Measurements from ENCODE around the gene SRPX.

The SRPX gene

DNA sequence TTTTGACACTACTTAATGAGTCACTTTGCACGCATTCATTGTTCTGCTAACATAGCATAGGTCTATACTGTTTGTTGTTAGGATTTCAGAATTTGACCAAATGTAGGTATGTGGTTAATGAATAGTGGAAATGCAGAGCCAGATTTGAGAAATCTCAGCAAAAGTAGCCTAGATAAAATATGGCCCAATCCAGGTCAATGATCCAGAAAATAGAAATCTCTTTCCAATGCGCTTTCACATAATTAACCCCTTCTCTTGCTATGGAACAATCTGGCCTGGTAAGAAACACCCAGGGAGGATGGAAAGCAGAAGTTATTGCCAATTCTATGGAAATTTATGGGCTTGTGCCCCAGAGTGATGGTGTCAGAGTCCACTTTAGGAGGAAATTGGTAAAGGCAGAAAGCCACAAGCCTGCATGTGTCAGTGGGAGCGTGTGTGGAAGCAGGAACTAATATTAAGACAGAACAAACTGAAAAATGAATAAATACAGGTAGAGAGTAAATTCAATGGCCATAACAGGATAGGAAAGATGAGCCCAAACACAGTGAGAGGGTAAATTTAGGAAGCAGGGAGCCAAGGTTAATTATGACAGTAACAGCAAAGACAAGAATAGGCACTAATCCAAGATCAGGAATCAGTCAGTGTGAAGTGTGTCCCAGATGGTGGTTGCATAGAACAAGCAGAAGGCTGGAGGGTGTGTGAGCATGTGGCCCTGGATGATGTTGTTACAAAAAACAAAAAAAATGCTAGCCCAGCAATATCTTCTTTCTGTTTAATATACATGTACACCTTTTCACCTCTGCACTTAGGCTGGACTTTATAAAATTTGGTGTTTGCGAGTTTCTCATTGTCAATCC lies 111.4 kb downstream of the SRPX start:
- H3K27ac ChIP-seq (ENCODE audit: poor library complexity, severe bottlenecking), result no peak overlapping the region
- ATAC-seq (ENCODE audit: low read depth) (no peak), DNase-seq (ENCODE audit: low spot score) (no peak)
- H3K36me3 ChIP-seq (ENCODE audit: low read depth), result no peaks in the 10 kb centered on the region
- H3K4me1 ChIP-seq (ENCODE audit: insufficient read depth, poor library complexity, severe bottlenecking), result no peaks in the 10 kb centered on the region
- no peak overlapping the region for H3K4me3 ChIP-seq (ENCODE audit: severe bottlenecking)
- H3K27me3 ChIP-seq (ENCODE audit: insufficient read depth, poor library complexity, severe bottlenecking), result no peaks in the 10 kb centered on the region
- TF ChIP-seq, protein P1, sequence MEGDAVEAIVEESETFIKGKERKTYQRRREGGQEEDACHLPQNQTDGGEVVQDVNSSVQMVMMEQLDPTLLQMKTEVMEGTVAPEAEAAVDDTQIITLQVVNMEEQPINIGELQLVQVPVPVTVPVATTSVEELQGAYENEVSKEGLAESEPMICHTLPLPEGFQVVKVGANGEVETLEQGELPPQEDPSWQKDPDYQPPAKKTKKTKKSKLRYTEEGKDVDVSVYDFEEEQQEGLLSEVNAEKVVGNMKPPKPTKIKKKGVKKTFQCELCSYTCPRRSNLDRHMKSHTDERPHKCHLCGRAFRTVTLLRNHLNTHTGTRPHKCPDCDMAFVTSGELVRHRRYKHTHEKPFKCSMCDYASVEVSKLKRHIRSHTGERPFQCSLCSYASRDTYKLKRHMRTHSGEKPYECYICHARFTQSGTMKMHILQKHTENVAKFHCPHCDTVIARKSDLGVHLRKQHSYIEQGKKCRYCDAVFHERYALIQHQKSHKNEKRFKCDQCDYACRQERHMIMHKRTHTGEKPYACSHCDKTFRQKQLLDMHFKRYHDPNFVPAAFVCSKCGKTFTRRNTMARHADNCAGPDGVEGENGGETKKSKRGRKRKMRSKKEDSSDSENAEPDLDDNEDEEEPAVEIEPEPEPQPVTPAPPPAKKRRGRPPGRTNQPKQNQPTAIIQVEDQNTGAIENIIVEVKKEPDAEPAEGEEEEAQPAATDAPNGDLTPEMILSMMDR (IDR thresholded peaks at IDR 0.05; ENCODE audit: poor library complexity, severe bottlenecking), result no peak
- H3K9me3 ChIP-seq (ENCODE audit: severe bottlenecking), result no peaks in the 10 kb centered on the region

DNA sequence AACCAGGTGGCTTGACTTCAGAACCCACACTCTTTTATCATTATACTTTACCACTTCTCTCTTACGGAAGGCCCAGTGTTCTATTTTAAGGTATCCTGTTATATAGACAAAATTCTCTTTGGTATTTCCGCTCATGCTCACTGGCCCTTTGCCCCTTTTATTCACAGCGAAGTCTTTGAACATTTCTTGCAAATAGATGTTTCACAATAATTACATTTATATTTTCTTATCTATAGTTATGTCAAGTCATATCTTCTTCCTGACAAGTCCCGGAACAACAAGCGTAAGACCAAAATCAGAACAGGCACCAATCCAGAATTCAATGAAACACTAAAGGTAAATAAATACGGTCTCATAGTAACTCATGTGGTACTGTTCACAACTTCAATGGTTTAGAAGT lies 112.3 kb downstream of the SRPX start:
- no peak overlapping the region for H3K4me3 ChIP-seq (ENCODE audit: severe bottlenecking)
- TF ChIP-seq, protein P1 (IDR thresholded peaks at IDR 0.05; ENCODE audit: poor library complexity, severe bottlenecking), result no peak

DNA sequence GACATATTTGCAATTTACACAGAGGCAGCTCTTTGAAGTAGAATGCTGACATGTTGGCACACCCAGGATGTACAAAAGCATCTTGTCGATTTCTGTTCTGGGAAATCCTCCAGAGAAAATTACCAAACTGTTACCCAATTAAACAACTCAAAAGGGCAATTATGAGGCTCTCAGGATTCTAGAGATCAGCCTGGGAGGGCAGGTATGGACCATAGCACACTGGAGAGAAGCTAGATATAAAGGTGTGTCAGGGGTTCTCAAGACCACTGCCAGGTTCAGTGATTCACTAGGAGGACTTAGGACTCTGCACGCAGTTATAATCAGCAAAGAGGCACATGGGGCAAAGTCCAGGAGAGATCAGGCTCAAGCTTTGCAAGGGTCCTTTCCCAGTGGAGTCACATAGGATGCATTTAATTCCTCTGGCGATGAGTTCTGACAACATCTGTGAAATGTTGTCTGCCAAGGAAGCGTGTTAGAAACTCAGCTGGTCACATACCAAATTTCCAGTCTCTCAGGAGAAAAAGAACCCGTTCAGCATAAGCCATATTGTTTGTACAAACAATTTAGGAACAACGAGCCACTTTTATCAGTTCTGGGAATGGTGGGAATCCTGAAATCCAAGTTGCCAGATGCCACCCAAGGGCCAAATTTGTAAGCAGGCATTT lies 113.5 kb downstream of the SRPX start:
- Histone ChIP-seq H3K9me3 (ENCODE audit: severe bottlenecking) (no peaks in the 10 kb centered on the region), H3K27me3 (ENCODE audit: insufficient read depth, poor library complexity, severe bottlenecking) (no peaks in the 10 kb centered on the region), H3K4me3 (ENCODE audit: severe bottlenecking) (no peak overlapping the region), H3K27ac (ENCODE audit: poor library complexity, severe bottlenecking) (no peak overlapping the region), H3K36me3 (ENCODE audit: low read depth) (no peaks in the 10 kb centered on the region), H3K4me1 (ENCODE audit: insufficient read depth, poor library complexity, severe bottlenecking) (no peaks in the 10 kb centered on the region)
- no peak for DNase-seq (ENCODE audit: low spot score)
- TF ChIP-seq, protein P1 (IDR thresholded peaks at IDR 0.05; ENCODE audit: poor library complexity, severe bottlenecking), result no peak
- ATAC-seq (ENCODE audit: low read depth), result no peak

More for the DNA sequence above, 112.3 kb downstream of the SRPX start:
- Histone ChIP-seq H3K27ac (ENCODE audit: poor library complexity, severe bottlenecking) (no peak overlapping the region), H3K9me3 (ENCODE audit: severe bottlenecking) (no peaks in the 10 kb centered on the region), H3K4me1 (ENCODE audit: insufficient read depth, poor library complexity, severe bottlenecking) (no peaks in the 10 kb centered on the region), H3K36me3 (ENCODE audit: low read depth) (no peaks in the 10 kb centered on the region), H3K27me3 (ENCODE audit: insufficient read depth, poor library complexity, severe bottlenecking) (no peaks in the 10 kb centered on the region)
- no peak for DNase-seq (ENCODE audit: low spot score)
- ATAC-seq (ENCODE audit: low read depth), result no peak

DNA sequence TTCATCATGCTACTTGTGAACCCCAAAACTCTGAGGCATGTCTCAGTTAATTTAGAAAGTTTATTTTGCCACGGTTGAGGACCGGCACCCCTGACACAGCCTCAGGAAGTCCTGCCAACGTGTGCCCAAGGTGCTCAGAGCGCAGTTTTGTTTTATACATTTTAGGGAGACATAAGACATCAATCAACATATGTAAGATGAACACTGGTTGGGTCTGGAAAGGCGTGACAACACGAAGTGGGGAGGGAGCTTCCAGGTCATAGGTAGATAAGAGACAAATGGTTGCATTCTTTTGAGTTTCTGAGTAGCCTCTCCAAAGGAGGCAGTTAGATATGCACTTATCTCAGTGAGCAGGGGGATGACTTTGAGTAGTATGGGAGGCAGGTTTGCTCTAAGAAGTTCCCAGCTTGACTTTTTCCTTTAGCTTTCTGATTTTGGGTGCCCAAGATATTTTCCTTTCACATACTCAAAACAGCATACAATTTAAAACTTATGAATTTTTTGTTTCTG lies 115.4 kb downstream of the SRPX start:
- no peak overlapping the region for H3K4me3 ChIP-seq (ENCODE audit: severe bottlenecking)
- H3K36me3 ChIP-seq (ENCODE audit: low read depth), result no peaks in the 10 kb centered on the region
- TF ChIP-seq, protein P1 (IDR thresholded peaks at IDR 0.05; ENCODE audit: poor library complexity, severe bottlenecking), result no peak
- no peaks in the 10 kb centered on the region for H3K27me3 ChIP-seq (ENCODE audit: insufficient read depth, poor library complexity, severe bottlenecking)
- no peaks in the 10 kb centered on the region for H3K4me1 ChIP-seq (ENCODE audit: insufficient read depth, poor library complexity, severe bottlenecking)
- H3K9me3 ChIP-seq (ENCODE audit: severe bottlenecking), result no peaks in the 10 kb centered on the region
- ATAC-seq (ENCODE audit: low read depth) (no peak), DNase-seq (ENCODE audit: low spot score) (no peak)
- H3K27ac ChIP-seq (ENCODE audit: poor library complexity, severe bottlenecking), result no peak overlapping the region
